Activated T-helper 1 cell treated with anti-CD3 and anti-CD28 coated beads, Interleukin-2, amount 50 U/mL, for 16 hours (primary cell): Measurements from ENCODE around the gene SIPA1L3.
A peak's percentile ranks its signal among the peaks of the same experiment; 100 is the strongest.
"Not testable (repeated sequence)": the region's sequence is repeated elsewhere in the genome, so short reads cannot be mapped to it uniquely, and the experiment has no call there.

Experiments used
- DNase-seq, 2 donors: peaks; one replicate each; pipeline ENCODE4 v3.0.0-alpha.2; 2020; ENCODE audit warnings: low read depth in 1 of 2, low spot score in 1 of 2

Gene SIPA1L3

GRCh38 chr19:37906869-37907734 is at the start of gene SIPA1L3:
Gene SIPA1L3, plus strand, starts transcription at chr19:37907208. Its CDS starts 174,358 bp downstream, at chr19:38081566.
- DNase-seq, result peak; percentile 85 to 88

- DNase-seq, result no peak
Observed at GRCh38 chr19:37864501-37864900, 42.5 kb upstream of the SIPA1L3 start.

GRCh38 chr19:37865930-37866329 is 41.1 kb upstream of the SIPA1L3 start:
- not testable (repeated sequence) for DNase-seq

GRCh38 chr19:37867831-37868230 is 39.2 kb upstream of the SIPA1L3 start:
- no peak for DNase-seq

GRCh38 chr19:37869766-37870340 is 37.2 kb upstream of the SIPA1L3 start:
- DNase-seq, result no peak

GRCh38 chr19:37872383-37872782 is 34.6 kb upstream of the SIPA1L3 start:
- DNase-seq, result no peak

GRCh38 chr19:37874784-37875183 is 32.2 kb upstream of the SIPA1L3 start:
- no peak for DNase-seq

- no peak for DNase-seq
Observed at GRCh38 chr19:37876032-37876431, 31.0 kb upstream of the SIPA1L3 start.

- no peak for DNase-seq
Observed at GRCh38 chr19:37877147-37877546, 29.9 kb upstream of the SIPA1L3 start.

GRCh38 chr19:37885392-37885791 is 21.6 kb upstream of the SIPA1L3 start:
- no peak for DNase-seq

GRCh38 chr19:37886571-37886970 is 20.4 kb upstream of the SIPA1L3 start:
- no peak for DNase-seq

- DNase-seq, result no peak
Observed at GRCh38 chr19:37893845-37894575, 13.0 kb upstream of the SIPA1L3 start.

- DNase-seq, result no peak
Observed at GRCh38 chr19:37896180-37896579, 10.8 kb upstream of the SIPA1L3 start.

- no peak for DNase-seq
Observed at GRCh38 chr19:37899453-37899852, 7.6 kb upstream of the SIPA1L3 start.

GRCh38 chr19:37899966-37900365 is 7.0 kb upstream of the SIPA1L3 start:
- DNase-seq, result no peak

GRCh38 chr19:37902668-37903067 is 4.3 kb upstream of the SIPA1L3 start:
- DNase-seq, result peak; percentile 64 to 77

GRCh38 chr19:37903096-37903495 is 3.9 kb upstream of the SIPA1L3 start:
- DNase-seq, result no peak

GRCh38 chr19:37905946-37906868 is 801 bp upstream of the SIPA1L3 start, which contains the start of gene WDR87:
Gene WDR87, minus strand, starts transcription at chr19:37906594. Its CDS starts 8,355 bp downstream, at chr19:37898239.
- peak; percentile 12 to 22 for DNase-seq

- no peak for DNase-seq
Observed at GRCh38 chr19:37907735-37908455, 887 bp downstream of the SIPA1L3 start.

- DNase-seq, result no peak
Observed at GRCh38 chr19:37909661-37910199, 2.7 kb downstream of the SIPA1L3 start.
